Measurements from ENCODE around the gene GRAP2.

GRCh38 chr22:39915295-39915726 lies 14.4 kb downstream of the GRAP2 start:
- TF ChIP-seq CTCF (conservative IDR thresholded peaks at IDR 0.05; ENCODE audit: low read depth in 2 of 2) = no peak
- no peak for TF ChIP-seq EZH2 (IDR thresholded peaks at IDR 0.05; ENCODE audit: low read depth, unreplicated experiment)
- TF ChIP-seq POLR2AphosphoS5 (IDR thresholded peaks at IDR 0.05; ENCODE audit: low read depth) = no peak
- no peak for TF ChIP-seq CREB1 (CRISPR knock-in tag; IDR thresholded peaks at IDR 0.05; ENCODE audit: low read depth)
- no peak for TF ChIP-seq JUNB (IDR thresholded peaks at IDR 0.05; ENCODE audit: unreplicated experiment)
- TF ChIP-seq ETS1 (IDR thresholded peaks at IDR 0.05) = no peak
- TF ChIP-seq EZH2phosphoT487 (IDR thresholded peaks at IDR 0.05; ENCODE audit: unreplicated experiment) = no peak
- no peak for TF ChIP-seq ZNF331 (CRISPR knock-in tag; IDR thresholded peaks at IDR 0.05; ENCODE audit: low read depth)
- no peak for TF ChIP-seq REST (IDR thresholded peaks at IDR 0.05; ENCODE audit: unreplicated experiment)
- no peak for TF ChIP-seq STAT1 (IDR thresholded peaks at IDR 0.05; ENCODE audit: unreplicated experiment)
